SHP77 (cell line): ENCODE data around the gene ELK3.
A peak's percentile ranks its signal among the peaks of the same experiment; 100 is the strongest.

Source experiments
- DNase-seq, 2 experiments: peaks; one replicate each; lab custom pipeline; 2025; lab: John Stamatoyannopoulos, UW

Gene ELK3

GRCh38 chr12:96212456-96213375, 18.5 kb downstream of the ELK3 start:
- no peak for DNase-seq

- DNase-seq = no peak
Measured at GRCh38 chr12:96213869-96214268, 19.7 kb downstream of the ELK3 start.

- DNase-seq = no peak
Measured at GRCh38 chr12:96215919-96216273, 21.7 kb downstream of the ELK3 start.

- peak in 1 of 2 experiments; percentile 50 for DNase-seq
Measured at GRCh38 chr12:96218989-96219678, 25.0 kb downstream of the ELK3 start.

GRCh38 chr12:96219700-96220206, 25.6 kb downstream of the ELK3 start:
- DNase-seq = peak; percentile 90

GRCh38 chr12:96220902-96221301, 26.7 kb downstream of the ELK3 start:
- no peak for DNase-seq

GRCh38 chr12:96221391-96221790, 27.2 kb downstream of the ELK3 start:
- DNase-seq = no peak

- no peak for DNase-seq
Measured at GRCh38 chr12:96223411-96224218, 29.4 kb downstream of the ELK3 start.

GRCh38 chr12:96224219-96224615, 30.0 kb downstream of the ELK3 start:
- no peak for DNase-seq

GRCh38 chr12:96225044-96225855, 31.1 kb downstream of the ELK3 start:
- no peak for DNase-seq

- no peak for DNase-seq
Measured at GRCh38 chr12:96225994-96226399, 31.8 kb downstream of the ELK3 start.

GRCh38 chr12:96226401-96226800, 32.2 kb downstream of the ELK3 start:
- no peak for DNase-seq

- no peak for DNase-seq
Measured at GRCh38 chr12:96226801-96227348, 32.7 kb downstream of the ELK3 start.

GRCh38 chr12:96227365-96228106, 33.4 kb downstream of the ELK3 start:
- no peak for DNase-seq

GRCh38 chr12:96228566-96229248, 34.5 kb downstream of the ELK3 start:
- no peak for DNase-seq

GRCh38 chr12:96230646-96231045, 36.5 kb downstream of the ELK3 start:
- no peak for DNase-seq

- DNase-seq = no peak
Measured at GRCh38 chr12:96233168-96233567, 39.0 kb downstream of the ELK3 start.

- DNase-seq = no peak
Measured at GRCh38 chr12:96233939-96234461, 39.8 kb downstream of the ELK3 start.
